GM04503 (cell line): Measurements from ENCODE around the gene PPP2R3A.
"Not testable (repeated sequence)": the region's sequence is repeated elsewhere in the genome, so short reads cannot be mapped to it uniquely, and the experiment has no call there.

Experiments
- DNase-seq: peaks from one replicate; pipeline ENCODE4 v3.0.0-alpha.2; 2012; ENCODE audit warnings: low read depth

The PPP2R3A gene

DNA sequence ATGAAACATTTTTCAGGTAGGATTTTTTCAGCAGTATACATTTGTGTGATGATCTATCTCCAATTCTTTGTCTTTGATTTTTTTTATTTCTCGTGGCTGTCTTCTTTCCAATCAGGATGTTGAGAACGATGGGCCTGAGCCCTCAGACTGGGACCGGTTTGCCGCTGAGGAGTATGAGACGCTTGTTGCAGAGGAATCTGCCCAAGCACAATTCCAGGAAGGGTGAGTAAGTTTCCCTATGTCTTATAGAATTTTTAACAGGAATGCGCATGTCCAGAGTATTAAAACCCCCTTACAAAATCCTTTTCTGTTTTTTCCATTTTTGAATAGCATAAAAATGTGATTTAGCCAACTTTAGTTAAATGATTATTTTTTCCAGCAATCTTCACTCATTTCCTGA is 140.6 kb downstream of the PPP2R3A start:
- DNase-seq: no peak

DNA sequence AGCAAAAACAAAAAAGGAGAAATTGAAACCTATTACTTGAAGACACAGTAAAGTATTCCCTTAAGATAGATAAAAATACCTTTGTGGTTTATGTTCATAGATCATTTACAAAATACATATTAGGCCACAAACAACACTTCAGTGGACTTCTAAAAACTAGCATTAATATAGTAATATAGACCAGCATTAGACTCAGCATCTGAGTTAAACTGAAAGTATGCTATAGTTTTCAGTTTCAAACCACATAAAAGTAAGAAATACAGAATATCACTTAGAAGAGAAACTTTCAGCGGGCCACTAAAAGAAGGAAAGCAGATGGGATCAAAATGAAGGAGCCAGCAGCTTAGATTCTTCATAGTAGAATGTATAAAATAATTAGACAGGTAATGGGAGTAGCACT is 144.0 kb downstream of the PPP2R3A start:
- DNase-seq: no peak

DNA sequence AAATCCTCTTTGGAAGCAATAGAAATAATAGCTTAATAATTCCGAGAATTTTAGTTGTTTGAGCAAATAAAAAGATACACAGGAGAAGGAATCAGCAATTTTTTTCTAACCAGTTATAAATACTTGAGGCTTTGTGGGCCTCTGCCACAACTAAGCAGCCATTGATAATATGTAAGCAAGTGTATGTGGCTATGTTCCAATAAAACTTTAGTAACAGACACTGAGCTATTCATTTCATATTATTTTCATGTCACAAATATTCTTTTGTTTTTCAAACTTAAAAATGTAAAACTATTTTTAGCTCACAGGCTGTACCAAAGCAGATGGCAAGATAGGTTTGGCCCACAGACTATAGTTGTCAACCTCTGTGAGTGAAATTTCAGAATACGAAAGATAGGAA is 145.0 kb downstream of the PPP2R3A start:
- no peak for DNase-seq

DNA sequence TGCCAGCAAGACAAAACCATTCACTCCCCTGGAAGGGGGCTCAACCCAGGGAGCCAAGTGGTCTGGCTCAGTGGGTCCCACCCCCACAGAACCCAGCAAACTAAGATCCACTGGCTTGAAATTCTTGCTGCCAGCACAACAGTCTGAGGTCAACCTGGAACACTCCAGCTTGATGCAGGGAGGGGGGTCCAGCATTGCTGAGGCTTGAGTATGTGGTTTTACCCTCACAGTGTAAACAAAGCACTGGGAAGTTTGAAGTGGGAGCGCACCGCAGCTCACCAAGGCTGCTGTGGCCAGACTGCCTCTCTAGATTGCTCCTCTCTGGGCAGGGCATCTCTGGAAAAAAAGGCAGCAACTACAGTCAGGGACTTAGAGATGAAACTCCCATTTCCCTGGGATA is 148.9 kb downstream of the PPP2R3A start:
- no peak for DNase-seq

DNA sequence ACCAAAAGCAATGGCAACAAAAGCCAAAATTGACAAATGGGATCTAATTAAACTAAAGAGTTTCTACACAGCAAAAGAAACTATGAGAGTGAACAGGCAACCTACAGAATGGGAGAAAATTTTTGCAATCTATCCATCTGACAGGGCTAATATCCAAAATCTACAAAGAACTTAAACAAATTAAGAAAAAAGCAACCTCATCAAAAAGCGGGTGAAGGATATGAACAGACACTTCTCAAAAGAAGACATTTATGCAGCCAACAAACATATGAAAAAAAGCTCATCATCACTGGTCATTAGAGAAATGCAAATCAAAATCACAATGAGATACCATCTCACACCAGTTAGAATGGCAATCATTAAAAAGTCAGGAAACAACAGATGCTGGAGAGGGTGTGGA is 153.8 kb downstream of the PPP2R3A start:
- not testable (repeated sequence) for DNase-seq

DNA sequence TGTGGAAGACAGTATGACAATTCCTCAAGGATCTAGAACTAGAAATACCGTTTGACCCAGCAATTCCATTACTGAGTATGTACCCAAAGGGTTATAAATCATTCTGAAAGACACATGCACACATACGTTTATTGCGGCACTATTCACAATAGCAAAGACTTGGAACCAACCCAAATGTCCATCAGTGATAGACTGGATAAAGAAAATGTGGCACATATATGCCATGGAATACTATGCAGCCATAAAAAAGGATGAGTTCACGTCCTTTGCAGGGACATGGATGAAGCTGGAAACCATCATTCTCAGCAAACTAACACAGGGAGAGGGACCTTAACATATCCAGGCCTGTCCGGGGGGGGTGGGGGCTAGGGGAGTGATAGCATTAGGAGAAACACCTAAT is 154.3 kb downstream of the PPP2R3A start:
- DNase-seq: not testable (repeated sequence)

DNA sequence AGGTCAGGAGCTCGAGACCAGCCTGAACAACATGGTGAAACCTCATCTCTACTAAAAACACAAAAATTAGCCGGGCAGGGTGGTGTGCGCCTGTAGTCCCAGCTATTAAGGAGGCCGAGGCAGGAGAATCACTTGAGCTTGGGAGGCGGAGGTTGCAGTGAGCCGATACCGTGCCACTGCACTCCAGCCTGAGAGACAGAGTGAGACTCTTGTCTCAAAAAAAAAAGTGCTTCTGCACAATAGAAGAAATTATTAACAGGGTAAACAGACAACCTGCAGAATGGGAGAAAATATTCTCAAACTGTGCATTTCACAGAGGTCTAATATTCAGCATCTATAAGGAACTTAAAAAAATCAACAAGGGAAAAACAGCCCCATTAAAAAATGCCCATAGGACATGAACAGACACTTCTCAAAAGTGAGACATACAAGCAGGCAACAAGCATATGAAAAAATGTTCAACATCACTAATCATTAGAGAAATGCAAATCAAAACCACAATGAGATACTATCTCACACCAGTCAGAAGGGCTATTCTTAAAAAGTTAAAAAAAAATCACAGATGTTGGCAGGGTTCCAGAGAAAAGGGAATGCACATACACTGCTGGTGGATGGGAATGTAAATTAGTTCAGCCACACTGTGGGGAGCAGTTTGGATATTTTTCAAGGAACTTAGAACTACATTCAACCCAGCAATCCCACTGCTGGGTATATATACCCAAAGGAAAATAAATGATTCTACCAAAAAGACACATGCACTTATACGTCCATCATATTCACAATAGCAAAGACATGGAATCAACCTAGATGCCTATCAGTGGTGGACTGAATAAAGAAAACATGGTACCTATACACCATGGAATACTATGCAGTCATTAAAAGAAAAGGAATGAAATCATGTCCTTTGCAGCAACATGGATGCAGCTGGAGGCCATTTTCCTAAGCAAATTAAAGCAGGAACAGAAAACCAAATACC is 155.1 kb downstream of the PPP2R3A start:
- DNase-seq: no peak

DNA sequence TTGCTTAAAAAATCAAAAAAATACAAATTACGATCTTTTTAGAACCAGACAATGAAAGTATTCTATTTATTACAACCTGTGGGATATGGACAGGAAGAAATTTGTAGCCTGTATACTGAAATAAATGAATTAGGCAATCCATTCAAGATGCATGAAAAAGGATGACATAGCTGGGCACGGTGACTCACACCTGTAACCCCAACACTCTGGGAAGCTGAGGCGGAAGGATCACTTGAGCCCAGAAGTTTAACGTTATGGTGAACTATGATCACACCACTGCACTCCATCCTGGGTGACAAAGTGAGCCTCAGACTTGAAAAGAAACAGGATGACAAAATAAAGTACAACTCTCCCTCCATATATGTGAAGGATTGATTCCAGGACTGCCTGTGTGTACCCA is 156.5 kb downstream of the PPP2R3A start:
- no peak for DNase-seq

DNA sequence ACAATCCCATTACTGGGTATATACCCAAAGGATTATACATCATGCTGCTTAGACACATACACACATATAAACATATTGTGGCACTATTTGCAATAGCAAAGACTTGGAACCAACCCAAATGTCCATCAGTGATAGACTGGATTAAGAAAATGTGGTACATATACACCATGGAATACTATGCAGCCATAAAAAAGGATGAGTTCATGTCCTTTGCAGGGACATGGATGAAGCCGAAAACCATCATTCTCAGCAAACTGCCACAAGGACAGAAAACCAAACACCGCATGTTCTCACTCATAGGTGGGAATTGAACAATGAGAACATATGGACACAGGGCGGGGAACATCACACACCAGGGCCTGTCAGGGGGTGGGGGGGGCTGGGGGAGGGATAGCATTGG is 166.1 kb downstream of the PPP2R3A start:
- not testable (repeated sequence) for DNase-seq

DNA sequence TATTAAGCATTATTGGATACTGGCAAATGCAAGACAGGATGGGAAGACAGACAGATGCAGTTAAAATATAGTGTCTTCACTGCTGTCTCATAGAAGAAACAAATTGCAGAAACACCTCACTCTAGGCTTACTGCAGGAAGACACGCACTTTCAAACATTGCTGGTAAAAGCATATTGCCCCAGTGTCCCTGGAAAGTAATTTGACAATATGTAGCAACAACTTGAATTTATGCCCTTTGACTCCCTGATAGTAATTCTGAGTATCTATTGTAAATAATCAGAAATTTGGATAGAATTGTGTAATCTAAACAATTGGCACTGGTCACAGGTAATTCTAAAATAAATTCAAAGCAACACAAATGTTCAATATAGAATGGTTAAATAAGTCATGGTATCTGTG is 168.6 kb downstream of the PPP2R3A start:
- no peak for DNase-seq

DNA sequence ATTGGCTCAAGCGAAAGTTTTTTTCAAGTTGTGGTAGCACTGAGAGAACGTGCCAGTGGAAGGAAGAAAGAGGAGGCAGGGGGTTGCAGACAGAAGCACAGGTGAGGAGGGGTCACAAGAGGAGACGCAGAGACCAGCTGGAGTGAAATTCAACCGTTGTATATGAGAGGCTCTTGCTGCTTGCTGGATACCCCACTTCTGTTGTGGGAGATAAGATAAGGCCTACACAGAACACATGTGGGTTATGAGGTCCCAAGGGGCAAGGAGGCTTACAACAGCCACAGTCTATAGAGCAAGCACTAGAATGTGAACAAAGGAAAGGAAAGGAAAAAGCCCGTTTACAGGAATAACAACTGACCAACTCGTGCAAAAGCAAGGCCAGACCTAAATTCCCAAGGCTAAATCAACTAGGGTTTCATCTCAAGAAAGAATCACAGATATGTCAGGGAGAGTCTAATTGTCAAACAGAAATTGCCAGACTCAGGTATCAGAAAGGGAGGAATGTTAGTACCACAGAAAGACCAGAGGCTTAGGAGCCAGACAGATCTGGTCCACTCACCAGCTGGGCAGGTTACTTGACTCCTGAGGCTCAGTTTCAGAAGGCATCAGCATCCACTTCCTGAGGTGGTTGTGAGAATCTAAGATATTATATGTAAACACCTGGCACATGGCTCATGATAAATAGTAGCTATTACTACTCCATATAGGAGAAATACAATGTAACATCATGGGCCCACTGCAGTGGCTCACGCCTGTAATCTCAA is 169.7 kb downstream of the PPP2R3A start:
- DNase-seq: no peak

DNA sequence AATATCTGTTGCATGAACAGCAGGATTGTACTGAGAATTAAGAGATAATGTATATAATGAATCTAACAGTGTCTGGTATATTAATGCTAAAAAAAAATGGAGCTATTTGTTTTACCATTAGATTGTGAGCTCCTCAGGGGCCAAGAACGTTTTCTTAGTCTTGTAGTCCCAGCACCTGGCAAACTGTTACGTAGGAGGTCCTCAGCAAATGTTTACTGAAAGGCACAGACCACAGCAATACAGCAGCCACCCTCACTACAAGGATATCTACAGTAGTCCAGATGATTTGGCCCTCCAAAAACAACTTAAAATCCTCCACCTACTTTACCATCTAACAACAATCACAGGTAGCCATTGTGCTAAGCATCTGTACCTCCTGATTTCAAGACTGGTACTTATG is 170.9 kb downstream of the PPP2R3A start:
- DNase-seq: no peak

DNA sequence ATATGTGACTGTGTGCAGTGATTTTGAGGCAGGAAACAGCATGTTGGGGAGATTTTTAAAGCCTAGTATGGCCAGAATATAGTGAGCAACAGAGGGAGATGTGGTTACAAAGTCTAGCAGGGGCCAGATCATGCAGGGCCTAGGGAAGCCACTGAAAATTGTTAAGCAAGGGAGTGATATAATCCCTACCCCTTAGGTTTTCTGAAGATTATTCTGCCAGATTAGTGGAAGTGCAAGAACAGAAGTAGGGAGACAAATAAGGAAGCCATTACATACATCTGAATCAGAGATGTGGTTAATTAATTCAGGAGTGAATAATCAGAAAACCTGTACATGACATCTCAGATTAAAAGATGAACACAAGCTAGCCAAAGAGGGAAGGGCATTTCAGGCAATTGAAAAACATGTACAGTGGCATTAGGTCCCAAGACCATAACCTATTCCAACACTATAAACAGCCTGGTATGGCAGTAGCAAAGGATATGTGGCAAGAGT is 175.8 kb downstream of the PPP2R3A start:
- no peak for DNase-seq

DNA sequence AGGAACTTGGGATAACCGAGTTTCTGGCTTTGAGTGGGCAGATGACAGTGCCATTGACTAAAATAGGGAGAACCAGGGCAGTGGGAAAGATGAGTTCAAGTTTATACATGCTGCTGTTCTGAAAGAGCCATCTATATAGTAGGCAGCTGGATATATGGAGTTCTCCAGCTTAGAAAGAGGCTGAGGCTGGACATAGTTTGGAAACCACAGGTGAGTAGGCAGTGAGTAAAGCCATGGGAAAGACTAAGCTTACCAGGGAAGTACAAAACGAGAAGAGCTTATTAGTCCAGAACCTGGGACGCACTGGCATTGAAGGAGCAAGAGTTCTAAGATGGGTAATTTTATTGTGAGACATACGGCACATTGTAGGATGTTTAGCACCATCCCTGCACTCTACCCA is 176.4 kb downstream of the PPP2R3A start:
- no peak for DNase-seq

DNA sequence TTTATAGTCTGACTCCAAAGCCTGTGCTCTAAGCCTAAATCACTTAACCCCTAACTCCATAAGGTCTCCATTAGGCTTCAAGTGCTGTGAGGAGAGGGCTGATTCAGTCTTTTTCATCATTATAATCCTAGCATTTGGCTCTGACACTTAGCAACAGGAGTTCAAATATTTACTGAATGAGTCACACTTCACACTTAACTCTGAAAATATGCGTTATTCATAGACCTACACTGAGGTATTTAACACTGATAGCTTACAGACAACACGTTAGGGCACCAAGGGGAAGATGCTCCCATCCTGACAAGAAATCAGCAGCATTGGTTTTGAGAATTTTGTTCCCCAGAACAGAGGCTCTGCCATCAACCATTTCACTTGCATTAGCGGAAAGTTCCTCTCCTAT is 177.1 kb downstream of the PPP2R3A start:
- DNase-seq: peak; percentile 90

DNA sequence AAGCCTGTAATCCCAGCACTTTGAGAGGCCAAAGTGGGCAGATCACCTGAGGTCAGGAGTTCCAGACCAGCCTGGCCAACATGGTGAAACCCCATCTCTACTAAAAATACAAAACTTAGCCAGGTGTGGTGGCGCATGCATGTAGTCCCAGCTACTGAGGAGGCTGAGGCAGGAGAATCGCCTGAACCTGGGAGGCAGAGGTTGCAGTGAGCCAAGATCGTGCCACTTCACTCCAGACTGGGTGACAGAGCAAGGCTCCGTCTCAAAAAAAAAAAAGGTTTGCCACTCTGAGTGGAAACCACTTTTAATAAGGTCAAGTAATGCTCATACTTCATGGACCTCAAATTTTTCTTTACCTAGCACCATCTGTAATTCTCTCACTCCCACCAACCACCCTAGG is 178.9 kb downstream of the PPP2R3A start:
- DNase-seq: not testable (repeated sequence)

DNA sequence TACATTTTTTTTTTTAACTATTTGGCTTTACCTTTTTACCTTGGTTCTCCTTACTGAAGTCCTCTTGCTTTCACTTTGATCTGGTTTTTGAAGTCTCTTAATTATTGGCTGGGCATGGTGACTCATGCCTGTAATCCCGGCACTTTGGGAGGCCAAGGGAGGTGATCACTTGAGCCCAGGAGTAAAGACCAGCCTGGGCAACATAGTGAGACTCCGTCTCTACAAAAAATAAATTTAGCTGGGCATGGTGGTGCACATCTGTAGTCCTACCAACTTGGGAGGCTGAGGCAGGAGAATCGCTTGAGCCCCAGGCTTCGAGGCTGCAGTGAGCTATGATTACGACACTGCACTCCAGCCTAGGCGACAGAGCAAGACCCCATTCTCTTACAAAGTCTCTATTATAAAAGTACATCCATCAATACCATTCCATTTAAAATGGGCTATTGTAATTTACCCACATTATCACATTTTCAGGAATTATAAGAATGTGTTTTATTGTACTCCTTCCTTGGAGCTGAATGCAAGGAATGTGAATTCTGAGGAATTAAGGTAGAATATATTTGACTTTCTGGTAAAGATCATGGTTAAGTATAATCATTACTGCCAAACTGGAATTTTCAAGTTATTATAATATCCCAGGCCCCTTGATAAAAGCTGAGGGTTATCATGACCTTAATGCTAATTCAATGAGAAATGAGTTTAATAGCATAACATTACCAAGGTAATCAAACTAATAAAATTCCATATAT is 181.6 kb downstream of the PPP2R3A start:
- DNase-seq: no peak

DNA sequence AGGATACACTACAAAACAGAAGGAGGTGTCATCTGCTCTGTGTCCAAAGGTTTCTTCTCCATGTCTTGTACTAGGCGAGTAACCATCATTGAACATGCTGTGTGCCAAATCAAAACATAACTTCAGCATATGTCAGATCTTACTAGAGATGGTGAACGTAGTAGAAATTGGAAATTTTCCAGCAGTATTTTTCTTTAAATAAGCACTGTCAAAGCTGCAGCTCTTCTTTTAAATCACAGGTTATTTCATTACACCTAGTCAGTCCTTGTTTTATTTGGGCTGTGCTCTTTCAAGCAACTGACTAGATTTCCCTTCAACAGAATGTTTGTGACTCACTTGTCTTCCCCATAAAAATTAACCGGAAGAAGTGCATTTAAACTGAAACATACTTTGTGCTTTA is 184.1 kb downstream of the PPP2R3A start:
- DNase-seq: no peak

DNA sequence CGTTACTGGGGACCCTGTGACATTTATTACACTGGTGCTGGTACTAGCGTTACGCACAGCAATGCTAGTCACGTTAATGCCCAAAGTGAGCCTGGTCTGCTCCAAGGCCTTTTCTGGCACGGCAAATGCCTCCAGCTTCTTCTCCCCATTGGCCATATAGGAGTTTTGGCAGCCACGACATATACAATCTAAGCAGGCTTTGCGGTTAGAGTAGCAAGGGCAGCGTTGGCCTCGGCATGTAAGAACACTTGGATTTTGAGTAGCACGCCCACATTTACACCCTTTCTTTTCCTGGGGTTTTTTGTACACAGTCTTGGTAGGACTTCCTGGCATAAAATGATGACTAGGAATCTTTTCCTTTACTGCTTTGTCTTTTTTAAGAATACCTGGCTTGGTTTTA is 185.7 kb downstream of the PPP2R3A start:
- DNase-seq: no peak

DNA sequence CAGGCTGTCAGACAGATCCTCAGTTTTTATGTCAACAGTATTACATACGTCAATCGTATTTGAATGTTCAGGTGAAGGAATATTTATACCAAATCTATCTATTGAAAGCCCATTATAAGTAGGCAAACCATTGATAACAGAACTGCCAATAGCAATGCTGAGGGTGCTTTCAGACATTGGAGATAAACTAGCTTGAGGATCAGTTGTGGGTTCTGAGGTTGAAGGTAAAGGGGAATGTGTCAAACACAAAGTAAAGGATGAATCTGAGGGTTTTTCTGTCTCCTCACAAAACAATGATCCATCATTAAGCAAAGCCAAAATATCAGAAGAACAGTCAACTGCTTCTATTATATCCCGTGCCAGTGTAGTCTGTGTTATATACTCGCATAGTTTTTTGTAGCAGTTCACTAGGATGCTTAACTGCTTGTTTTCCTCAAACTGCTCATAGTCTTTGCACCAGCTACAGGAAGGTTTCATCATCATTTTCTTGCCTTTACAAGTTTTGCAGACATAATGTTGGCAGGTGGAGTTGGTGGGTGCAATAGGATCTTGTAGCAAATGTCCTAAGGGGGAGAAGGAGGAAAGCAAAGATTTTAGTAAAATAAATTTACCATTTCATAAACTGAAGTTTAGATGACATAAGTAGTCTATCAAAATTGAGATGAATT is 186.8 kb downstream of the PPP2R3A start:
- DNase-seq: no peak

DNA sequence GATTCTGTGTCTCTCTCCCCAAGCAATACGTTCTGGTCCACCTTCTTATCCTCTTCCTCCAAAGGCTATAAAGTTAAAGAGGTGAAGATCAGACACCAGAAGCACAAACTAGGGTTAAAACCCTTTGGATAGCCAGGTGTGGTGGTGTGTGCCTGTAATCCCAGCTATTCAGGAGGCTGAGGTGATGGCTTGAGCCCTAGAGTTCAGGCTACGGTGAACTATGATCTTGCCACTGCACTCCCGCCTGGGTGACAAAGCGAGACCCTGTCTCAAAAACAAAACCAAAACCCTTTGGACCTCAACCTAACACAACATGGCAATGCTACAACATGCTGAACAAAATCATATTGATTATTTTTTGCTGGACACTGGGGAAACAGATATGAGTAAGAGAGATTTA is 187.4 kb downstream of the PPP2R3A start:
- no peak for DNase-seq

DNA sequence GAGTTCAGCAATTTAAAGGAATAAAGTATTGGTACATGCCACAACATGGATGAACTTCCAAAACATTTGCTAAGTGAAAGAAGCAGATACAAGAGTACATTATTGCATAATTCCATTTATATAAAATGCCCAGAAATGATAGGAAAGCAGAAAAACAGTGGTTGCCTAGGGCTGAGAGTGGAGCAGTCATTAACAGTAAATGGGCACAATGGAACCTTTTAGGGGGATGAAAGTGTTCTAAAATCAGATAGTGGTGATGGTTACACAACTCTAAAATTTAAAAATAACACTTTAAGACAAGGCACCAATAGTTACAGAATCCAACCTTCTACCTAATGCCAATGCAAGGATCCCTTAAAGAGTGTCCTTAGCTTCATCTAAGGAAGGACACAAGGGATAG is 196.0 kb downstream of the PPP2R3A start:
- no peak for DNase-seq
